Activated naive CD8-positive, alpha-beta T cell (primary cell): Measurements from ENCODE around the gene TM9SF3.
"Not testable (repeated sequence)": the region's sequence is repeated elsewhere in the genome, so short reads cannot be mapped to it uniquely, and the experiment has no call there.

Experiments used
- H3K27ac Mint-ChIP-seq: one replicate; pipeline ENCODE4 v1.8.0; 2021; ENCODE audit warnings: mixed read lengths
- H3K27me3 Mint-ChIP-seq: one replicate; pipeline ENCODE4 v1.8.0; 2021; ENCODE audit warnings: mixed read lengths
- H3K36me3 Mint-ChIP-seq: one replicate; pipeline ENCODE4 v1.8.0; 2021; ENCODE audit warnings: mixed read lengths
- H3K4me1 Mint-ChIP-seq: one replicate; pipeline ENCODE4 v1.8.0; 2021; ENCODE audit warnings: low read depth, mixed read lengths
- H3K4me3 Mint-ChIP-seq: one replicate; pipeline ENCODE4 v1.8.0; 2021; ENCODE audit warnings: mild to moderate bottlenecking, mixed read lengths
- H3K9me3 Mint-ChIP-seq: one replicate; pipeline ENCODE4 v1.8.0; 2021; ENCODE audit warnings: low read depth, mixed read lengths

The TM9SF3 gene

GRCh38 chr10:96587264-96588059 lies 650 bp upstream of the TM9SF3 start:
- peaks cover 41% of the 10 kb centered on the region for H3K4me1 Mint-ChIP-seq
- H3K36me3 Mint-ChIP-seq: peaks cover 4% of the 10 kb centered on the region
- H3K27me3 Mint-ChIP-seq: no peaks in the 10 kb centered on the region
- H3K9me3 Mint-ChIP-seq: no peaks in the 10 kb centered on the region
- H3K4me3 Mint-ChIP-seq: no peak overlapping the region
- no peak overlapping the region for H3K27ac Mint-ChIP-seq

- H3K4me1 Mint-ChIP-seq: peaks cover 46% of the 10 kb centered on the region
- peak overlapping the region; percentile 99 for H3K4me3 Mint-ChIP-seq
- no peaks in the 10 kb centered on the region for H3K9me3 Mint-ChIP-seq
- H3K27me3 Mint-ChIP-seq: no peaks in the 10 kb centered on the region
- H3K27ac Mint-ChIP-seq: peak overlapping the region; percentile 97
- H3K36me3 Mint-ChIP-seq: peaks cover 4% of the 10 kb centered on the region
Measured at GRCh38 chr10:96585736-96586418, 935 bp downstream of the TM9SF3 start.

- Mint-ChIP-seq H3K27ac (peak overlapping the region; percentile 4), H3K4me1 (peaks cover 57% of the 10 kb centered on the region), H3K27me3 (no peaks in the 10 kb centered on the region), H3K4me3 (peak overlapping the region; percentile 99), H3K9me3 (no peaks in the 10 kb centered on the region), H3K36me3 (peaks cover 7% of the 10 kb centered on the region)
Measured at GRCh38 chr10:96584474-96584873, 2.3 kb downstream of the TM9SF3 start.

- Mint-ChIP-seq H3K9me3 (no peaks in the 10 kb centered on the region), H3K4me1 (peaks cover 60% of the 10 kb centered on the region), H3K4me3 (peak overlapping the region; percentile 65), H3K36me3 (peaks cover 7% of the 10 kb centered on the region), H3K27me3 (no peaks in the 10 kb centered on the region), H3K27ac (peak overlapping the region; percentile 4)
Measured at GRCh38 chr10:96584035-96584434, 2.8 kb downstream of the TM9SF3 start.

DNA sequence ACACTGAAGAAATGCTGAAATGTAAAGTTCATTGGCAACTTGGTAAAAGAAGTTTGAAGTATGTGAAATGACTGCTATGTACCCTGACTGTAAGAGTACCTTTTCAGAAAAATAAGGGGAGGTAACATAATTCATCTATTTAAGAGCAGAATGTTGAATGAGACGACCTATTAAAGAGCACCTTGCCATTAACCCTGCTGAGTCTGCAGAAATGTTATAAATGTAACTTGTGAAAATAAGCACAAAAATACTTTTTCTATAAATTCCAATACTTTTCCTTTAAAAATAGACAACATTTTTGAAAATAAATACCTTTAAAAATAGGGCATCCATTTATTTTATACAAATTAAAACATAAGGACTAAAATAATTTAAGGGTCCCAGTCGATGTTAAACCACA lies 7.7 kb downstream of the TM9SF3 start:
- Mint-ChIP-seq H3K4me1 (peaks cover 82% of the 10 kb centered on the region), H3K27ac (no peak overlapping the region), H3K27me3 (no peaks in the 10 kb centered on the region), H3K4me3 (no peak overlapping the region), H3K36me3 (peaks cover 12% of the 10 kb centered on the region), H3K9me3 (no peaks in the 10 kb centered on the region)

DNA sequence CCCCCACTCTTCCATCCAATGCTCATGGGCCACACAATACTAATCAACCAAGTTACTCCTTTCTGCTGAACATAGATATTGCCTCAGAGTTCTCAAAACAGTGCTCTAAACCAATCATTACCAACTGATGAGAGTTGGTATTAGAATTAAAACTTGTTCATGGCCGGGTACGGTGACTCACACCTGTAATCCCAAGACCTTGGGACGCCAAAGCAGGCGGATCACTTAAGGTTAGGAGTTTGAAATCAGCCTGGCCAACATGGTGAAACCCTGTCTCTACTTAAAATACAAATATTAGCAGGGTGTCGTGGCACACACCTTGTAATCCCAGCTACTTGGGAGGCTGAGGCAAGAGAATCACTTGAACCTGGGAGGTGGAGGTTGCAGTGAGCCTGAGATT lies 8.2 kb downstream of the TM9SF3 start:
- no peaks in the 10 kb centered on the region for H3K9me3 Mint-ChIP-seq
- no peak overlapping the region for H3K27ac Mint-ChIP-seq
- H3K4me3 Mint-ChIP-seq: peak overlapping the region; percentile 52
- peaks cover 82% of the 10 kb centered on the region for H3K4me1 Mint-ChIP-seq
- no peaks in the 10 kb centered on the region for H3K27me3 Mint-ChIP-seq
- peaks cover 12% of the 10 kb centered on the region for H3K36me3 Mint-ChIP-seq

- H3K27me3 Mint-ChIP-seq: no peaks in the 10 kb centered on the region
- H3K27ac Mint-ChIP-seq: peak overlapping the region; percentile 19
- no peaks in the 10 kb centered on the region for H3K9me3 Mint-ChIP-seq
- peaks cover 12% of the 10 kb centered on the region for H3K36me3 Mint-ChIP-seq
- peaks cover 82% of the 10 kb centered on the region for H3K4me1 Mint-ChIP-seq
- peak overlapping the region; percentile 49 for H3K4me3 Mint-ChIP-seq
Measured at GRCh38 chr10:96578022-96578421, 8.8 kb downstream of the TM9SF3 start.

DNA sequence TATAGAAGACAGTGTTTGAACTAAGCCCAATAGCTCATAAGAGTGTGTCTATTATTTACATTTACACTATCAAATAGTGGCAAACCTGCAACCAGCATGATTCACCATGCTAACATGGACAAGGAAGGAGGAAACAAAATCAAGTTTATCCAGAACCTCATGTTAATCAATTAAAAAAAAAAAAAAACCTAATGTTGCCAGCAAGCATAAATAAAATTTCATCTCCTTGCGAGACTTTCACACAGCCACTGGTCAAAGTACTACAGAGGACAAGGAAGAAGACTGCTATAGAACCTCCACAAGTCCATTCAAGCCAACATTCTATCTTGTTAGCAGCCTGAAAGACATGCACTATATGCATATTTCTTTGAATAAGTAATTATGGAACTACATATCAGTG lies 9.7 kb downstream of the TM9SF3 start:
- Mint-ChIP-seq H3K4me3 (no peak overlapping the region), H3K4me1 (peaks cover 81% of the 10 kb centered on the region), H3K27ac (no peak overlapping the region), H3K9me3 (no peaks in the 10 kb centered on the region), H3K27me3 (no peaks in the 10 kb centered on the region), H3K36me3 (peaks cover 12% of the 10 kb centered on the region)

GRCh38 chr10:96576277-96576980 lies 10.4 kb downstream of the TM9SF3 start:
- H3K27ac Mint-ChIP-seq: no peak overlapping the region
- H3K36me3 Mint-ChIP-seq: peaks cover 12% of the 10 kb centered on the region
- H3K9me3 Mint-ChIP-seq: no peaks in the 10 kb centered on the region
- peaks cover 81% of the 10 kb centered on the region for H3K4me1 Mint-ChIP-seq
- no peak overlapping the region for H3K4me3 Mint-ChIP-seq
- H3K27me3 Mint-ChIP-seq: no peaks in the 10 kb centered on the region

GRCh38 chr10:96574564-96574963 lies 12.2 kb downstream of the TM9SF3 start:
- not testable (repeated sequence) for H3K27me3 Mint-ChIP-seq, H3K4me3 Mint-ChIP-seq, H3K9me3 Mint-ChIP-seq, H3K27ac Mint-ChIP-seq, H3K36me3 Mint-ChIP-seq
- H3K4me1 Mint-ChIP-seq: peaks cover 77% of the 10 kb centered on the region

DNA sequence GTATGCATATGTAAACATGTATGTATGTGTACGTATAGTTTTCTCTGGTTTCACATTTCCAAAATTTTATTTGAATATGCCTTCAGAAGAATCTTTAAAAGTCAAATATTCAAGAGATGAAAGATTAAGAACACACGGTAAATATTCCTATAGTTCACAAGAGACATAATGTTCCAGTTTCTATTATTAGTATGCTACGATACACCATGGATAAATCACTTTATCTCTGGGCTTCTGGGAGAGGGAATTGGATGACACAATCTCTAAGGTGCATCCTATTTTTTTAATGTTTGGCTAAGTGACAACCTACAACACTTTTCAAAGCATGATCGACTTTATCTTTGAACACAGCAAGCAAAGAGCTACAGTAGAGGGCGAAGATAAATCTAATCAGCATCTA lies 13.8 kb downstream of the TM9SF3 start:
- H3K4me1 Mint-ChIP-seq: peaks cover 76% of the 10 kb centered on the region
- peaks cover 9% of the 10 kb centered on the region for H3K36me3 Mint-ChIP-seq

GRCh38 chr10:96570983-96571964 lies 15.5 kb downstream of the TM9SF3 start:
- no peak overlapping the region for H3K4me3 Mint-ChIP-seq
- no peaks in the 10 kb centered on the region for H3K27me3 Mint-ChIP-seq
- no peak overlapping the region for H3K27ac Mint-ChIP-seq
- no peaks in the 10 kb centered on the region for H3K9me3 Mint-ChIP-seq
- H3K4me1 Mint-ChIP-seq: peaks cover 72% of the 10 kb centered on the region
- H3K36me3 Mint-ChIP-seq: peaks cover 19% of the 10 kb centered on the region

More for the DNA sequence above, 13.8 kb downstream of the TM9SF3 start:
- H3K27ac Mint-ChIP-seq: no peak overlapping the region
- no peaks in the 10 kb centered on the region for H3K9me3 Mint-ChIP-seq
- H3K4me3 Mint-ChIP-seq: no peak overlapping the region
- H3K27me3 Mint-ChIP-seq: no peaks in the 10 kb centered on the region

GRCh38 chr10:96570511-96570910 lies 16.3 kb downstream of the TM9SF3 start:
- no peaks in the 10 kb centered on the region for H3K27me3 Mint-ChIP-seq
- peaks cover 76% of the 10 kb centered on the region for H3K4me1 Mint-ChIP-seq
- H3K4me3 Mint-ChIP-seq: no peak overlapping the region
- H3K27ac Mint-ChIP-seq: no peak overlapping the region
- peaks cover 16% of the 10 kb centered on the region for H3K36me3 Mint-ChIP-seq
- no peaks in the 10 kb centered on the region for H3K9me3 Mint-ChIP-seq

DNA sequence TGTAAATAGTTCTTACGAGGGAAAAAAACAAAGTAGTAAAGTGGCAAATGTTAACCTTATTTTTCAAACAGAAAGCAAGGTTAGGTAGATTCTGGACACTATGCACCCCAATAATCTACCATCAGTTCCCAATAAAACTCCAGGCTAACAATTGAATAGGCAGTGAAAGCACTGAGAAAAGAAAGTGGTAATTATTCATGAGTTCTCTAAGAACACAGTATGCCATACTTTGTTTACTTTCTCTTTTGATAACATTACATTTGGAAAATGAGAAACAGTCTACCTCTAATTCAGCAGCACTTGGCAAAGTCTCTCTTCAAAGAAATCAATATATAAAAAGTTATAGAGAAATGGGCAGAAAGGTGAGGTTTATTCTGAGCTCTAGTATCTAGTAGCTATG lies 18.4 kb downstream of the TM9SF3 start:
- Mint-ChIP-seq H3K4me3 (no peak overlapping the region), H3K27ac (no peak overlapping the region), H3K4me1 (peaks cover 66% of the 10 kb centered on the region), H3K9me3 (no peaks in the 10 kb centered on the region), H3K36me3 (peaks cover 10% of the 10 kb centered on the region), H3K27me3 (no peaks in the 10 kb centered on the region)
